K562 (cell line): Measurements from ENCODE around the gene TNFAIP8L2. TPM values are rescaled to one million over a fixed set of nuclear protein-coding genes. Genes with fewer than 3 reads are reported as not detected.

Source experiments
- BRF1 ChIP-seq: IDR thresholded peaks from 3 replicates; pipeline ENCODE4 v1.6.1; 2011; ENCODE audit warnings: borderline replicate concordance, mild to moderate bottlenecking; ENCODE audit not compliant: insufficient read length; ENCODE audit errors: extremely low read depth
- C11orf30 ChIP-seq: fragments of 450-650 bp; IDR thresholded peaks from 2 replicates; pipeline ENCODE4 v1.6.1; 2016; ENCODE audit warnings: low read depth, mild to moderate bottlenecking
- CC2D1A ChIP-seq: fragments of 450-650 bp; IDR thresholded peaks from 2 replicates; pipeline ENCODE4 v1.6.1; 2017; ENCODE audit warnings: mild to moderate bottlenecking
- COPS2 ChIP-seq: fragments of 450-650 bp; conservative IDR thresholded peaks from 2 replicates; pipeline ENCODE4 v1.6.1; 2016; ENCODE audit warnings: mild to moderate bottlenecking, moderate library complexity
- CREM ChIP-seq: IDR thresholded peaks from 2 replicates; pipeline ENCODE4 v1.6.1; 2014; ENCODE audit warnings: antibody characterized with exemption, low read depth
- DNMT1 ChIP-seq: fragments of 450-650 bp; IDR thresholded peaks from 2 replicates; pipeline ENCODE4 v1.6.1; 2016; ENCODE audit warnings: antibody characterized with exemption, mild to moderate bottlenecking
- ESRRA ChIP-seq: fragments of 450-650 bp; IDR thresholded peaks from 2 replicates; pipeline ENCODE4 v1.6.1; 2014; ENCODE audit warnings: low read depth, mild to moderate bottlenecking, moderate library complexity, borderline replicate concordance
- ETV6 ChIP-seq, 3 experiments: fragments of 150-350 bp in 1 of 3; sonication (generic) in 1 of 3; formaldehyde crosslinking in 1 of 3; IDR thresholded peaks; 2 replicates each; pipeline versions ENCODE4 v1.6.1 to v1.8.0; 2014 to 2022; ENCODE audit warnings: borderline replicate concordance in 2 of 3, low read depth in 2 of 3, antibody characterized with exemption in 1 of 3, low read length in 1 of 3, mild to moderate bottlenecking in 1 of 3, missing genetic modification reagents in 1 of 3
- HINFP ChIP-seq: fragments of 450-650 bp; conservative IDR thresholded peaks from 2 replicates; pipeline ENCODE4 v1.6.1; 2016; ENCODE audit warnings: missing genetic modification characterization, low read depth, mild to moderate bottlenecking, control low read depth, missing compliant biosample characterization
- HIVEP1 ChIP-seq: fragments of 250-450 bp; sonication (Bioruptor Pico); IDR thresholded peaks from 2 replicates; pipeline ENCODE4 v1.4.0; 2020; ENCODE audit warnings: mild to moderate bottlenecking
- IFI16 ChIP-seq: fragments of 250-450 bp; sonication (Bioruptor Pico); IDR thresholded peaks from 2 replicates; pipeline ENCODE4 v2.1.2; 2022; ENCODE audit warnings: mild to moderate bottlenecking, inconsistent platforms
- KAT2B ChIP-seq: IDR thresholded peaks from one replicate; pipeline ENCODE4 v1.6.1; 2012; ENCODE audit warnings: low read depth, mild to moderate bottlenecking, control low read depth, inconsistent platforms, low read length, moderate library complexity
- MEF2D ChIP-seq: conservative IDR thresholded peaks from 2 replicates; pipeline ENCODE4 v1.6.1; 2016; ENCODE audit warnings: low read depth, missing genetic modification characterization, missing compliant biosample characterization
- MITF ChIP-seq: IDR thresholded peaks from 2 replicates; pipeline ENCODE4 v1.6.1; 2014; ENCODE audit warnings: antibody characterized with exemption
- MTA2 ChIP-seq: fragments of 450-650 bp; IDR thresholded peaks from 2 replicates; pipeline ENCODE4 v1.6.1; 2016; ENCODE audit warnings: low read depth
- NFIX ChIP-seq: fragments of 250-450 bp; sonication (Bioruptor Pico); IDR thresholded peaks from 2 replicates; pipeline ENCODE4 v1.4.0; 2020; ENCODE audit warnings: low read depth, mild to moderate bottlenecking, moderate library complexity
- NR2F6 ChIP-seq: fragments of 450-650 bp; formaldehyde crosslinking; IDR thresholded peaks from 2 replicates; pipeline ENCODE4 v1.4.0; 2020; ENCODE audit warnings: mild to moderate bottlenecking
- NR4A1 ChIP-seq, 2 experiments: fragments of 250-450 bp in 1 of 2; fragments of 450-650 bp in 1 of 2; sonication (Bioruptor Pico) in 1 of 2; IDR thresholded peaks; 2 replicates each; pipeline versions ENCODE4 v1.4.0 to v1.6.1; 2016 to 2020; ENCODE audit warnings: mild to moderate bottlenecking in 2 of 2, missing compliant biosample characterization in 1 of 2, missing genetic modification characterization in 1 of 2, moderate library complexity in 1 of 2
- SAFB ChIP-seq: fragments of 200-400 bp; formaldehyde crosslinking; IDR thresholded peaks from 2 replicates; pipeline ENCODE4 v1.6.1; 2017; ENCODE audit warnings: low read depth, low read length, borderline replicate concordance
- SP2 ChIP-seq: IDR thresholded peaks from 2 replicates; pipeline ENCODE4 v1.6.1; 2011; ENCODE audit warnings: mild to moderate bottlenecking, low read depth, low read length, moderate library complexity; ENCODE audit not compliant: poor library complexity, severe bottlenecking; ENCODE audit errors: extremely low read depth
- THAP7 ChIP-seq: fragments of 250-450 bp; sonication (Bioruptor Pico); IDR thresholded peaks from 2 replicates; pipeline ENCODE4 v1.5.0; 2021
- USF1 ChIP-seq: sonication (generic); formaldehyde crosslinking; IDR thresholded peaks from 2 replicates; pipeline ENCODE4 v1.9.0; 2022; ENCODE audit warnings: mild to moderate bottlenecking, missing genetic modification reagents
- ZKSCAN8 ChIP-seq: fragments of 200-800 bp; sonication (Bioruptor generic); IDR thresholded peaks from 2 replicates; pipeline ENCODE4 v1.6.1; 2016; ENCODE audit warnings: missing genetic modification characterization, missing compliant biosample characterization
- ZNF354B ChIP-seq: fragments of 250-450 bp; sonication (Bioruptor Pico); IDR thresholded peaks from 2 replicates; pipeline ENCODE4 v1.4.0; 2020
- ZNF583 ChIP-seq: fragments of 250-450 bp; sonication (Bioruptor Pico); IDR thresholded peaks from 2 replicates; pipeline ENCODE4 v1.4.0; 2020
- polyA plus RNA-seq, 8 experiments: library from polyadenylated mRNA; depleted of rRNA in 4 of 8; stranded (reverse) in 5 of 8; unstranded in 3 of 8; fragments of >200 nt; fragmentation: Nextera tagmentation in 2 of 8; fragmentation: Illumina TruSeq in 1 of 8; extraction: Ambion mirVana in 2 of 8; extraction: Trizol in 1 of 8; gene quantifications; 2 replicates each; pipeline versions ENCODE4 v1.2.1 to v1.2.3, GENCODE V29; 2011 to 2014; ENCODE audit warnings: inconsistent platforms in 1 of 8, missing spikeins in 1 of 8
- total RNA-seq, 7 experiments: library from RNA; depleted of rRNA in 6 of 7; stranded (reverse); fragments of >200 nt in 6 of 7; fragmentation: Illumina TruSeq in 2 of 7; extraction: Trizol in 2 of 7; gene quantifications; 2 replicates each; pipeline versions ENCODE4 v1.2.1 to v1.2.3, GENCODE V29; 2011 to 2021; ENCODE audit warnings: low replicate concordance in 1 of 7

Gene TNFAIP8L2
- total and polyA plus RNA-seq, 9 of the 15 experiments (the other 6 are each of a cell fraction or from before 2014, with no cell fraction given) = 0.05 to 1.7 (median 0.52) TPM

GRCh38 chr1:151198254-151199127 lies 42.0 kb downstream of the TNFAIP8L2 start, which contains the start of gene PIP5K1A (continued):
- TF ChIP-seq ZKSCAN8 (CRISPR knock-in tag) (no peak), MITF (no peak), DNMT1 (no peak), ZNF354B (CRISPR knock-in tag) (no peak), USF1 (CRISPR knock-in tag) (peak; percentile 99), CREM (peak; percentile 56; the same call in 1 of the 2 replicates), THAP7 (CRISPR knock-in tag) (no peak), NR2F6 (CRISPR knock-in tag) (no peak), CC2D1A (no peak), NR4A1 (CRISPR knock-in tag; IDR thresholded peaks at IDR 0.05) (no peak), NR4A1 (tag; IDR thresholded peaks at IDR 0.05) (no peak), MEF2D (no peak), COPS2 (no peak), HIVEP1 (CRISPR knock-in tag) (no peak), C11orf30 (no peak), KAT2B (no peak), BRF1 (no peak), SP2 (no peak), IFI16 (CRISPR knock-in tag) (no peak), NFIX (CRISPR knock-in tag) (no peak), ETV6 (IDR thresholded peaks at IDR 0.05; ENCODE audit: borderline replicate concordance in 1 of 2, low read depth in 2 of 2, low read length in 1 of 2) (no peak), ETV6 (CRISPR knock-in tag; IDR thresholded peaks at IDR 0.05; ENCODE audit: borderline replicate concordance) (no peak), SAFB (peak; percentile 89), MTA2 (peak; percentile 35; the same call in 1 of the 2 replicates), ESRRA (no peak; the same call in 1 of the 2 replicates), HINFP (tag) (no peak), ZNF583 (CRISPR knock-in tag) (no peak)
